HCT116 (cell line): ENCODE data around the gene ENSA. TPM values are rescaled to one million over a fixed set of nuclear protein-coding genes. Genes with fewer than 3 reads are reported as not detected.
"Not testable (repeated sequence)": the region's sequence is repeated elsewhere in the genome, so short reads cannot be mapped to it uniquely, and the experiment has no call there.

Experiments
- ATAC-seq: fragments of 200-7000 bp; cut with Tn5 transposase; 2 replicates; pipeline ENCODE4 v1.9.1; 2020; ENCODE audit warnings: mild to moderate bottlenecking, moderate library complexity
- BruUV-seq: library from RNA; stranded (reverse); fragments of 400-500 nt; replicated peaks from 2 replicates; lab custom pipeline; 2021; lab: Mats Ljungman, UMichigan
- CTCF ChIA-PET: fragments of 300-600 bp; sonication (Branson Sonifier 250); formaldehyde crosslinking; loops from one replicate; lab custom pipeline; 2021; ENCODE audit warnings: antibody characterized with exemption; lab: Charles Lee
- POLR2A ChIA-PET: fragments of 300-600, 350-600 bp; sonication (Branson Sonifier 250); formaldehyde crosslinking; loops from one replicate; lab custom pipeline; 2021; ENCODE audit warnings: antibody characterized with exemption; lab: Charles Lee
- RAD21 ChIA-PET, 2 experiments: fragments of 300-600 bp; sonication (Branson Sonifier 250); formaldehyde crosslinking; loops; one replicate each; lab custom pipeline; 2023; ENCODE audit warnings: low total read pairs in 2 of 2; ENCODE audit not compliant: uncharacterized antibody in 2 of 2, unreplicated experiment in 2 of 2, low non-redundant PET in 1 of 2; lab: Charles Lee
- DNase-seq: peaks from one replicate; pipeline ENCODE4 v3.0.0-alpha.2; 2010; ENCODE audit warnings: low read depth, low spot score
- H2AFZ ChIP-seq: fragments of 200-600 bp; shearing (Covaris generic), sonication (generic); 2 replicates; pipeline ENCODE4 v1.6.1; 2017; ENCODE audit warnings: low read depth, mixed run types, mixed read lengths, antibody characterized with exemption, low read length; ENCODE audit not compliant: poor library complexity, severe bottlenecking
- H3K27ac ChIP-seq: 2 replicates; pipeline ENCODE4 v1.5.1; 2012; ENCODE audit warnings: low read depth, low read length
- H3K27me3 ChIP-seq: fragments of 200-600 bp; sonication (generic); 2 replicates; pipeline ENCODE4 v1.6.1; 2016; ENCODE audit warnings: mixed run types, low read length, mixed read lengths; ENCODE audit not compliant: insufficient read depth
- H3K36me3 ChIP-seq, 2 experiments: fragments of 200-500 bp in 1 of 2; fragments of 200-600 bp in 1 of 2; sonication (Bioruptor generic) in 1 of 2; sonication (generic) in 1 of 2; 2 replicates each; pipeline versions ENCODE4 v1.5.1 to v1.6.1; 2014 to 2016; ENCODE audit warnings: low read length in 2 of 2, inconsistent platforms in 1 of 2, mixed read lengths in 1 of 2, mixed run types in 1 of 2; ENCODE audit not compliant: insufficient read depth in 2 of 2, control insufficient read depth in 1 of 2
- H3K4me1 ChIP-seq, 2 experiments: fragments of 200-600 bp in 1 of 2; sonication (generic) in 1 of 2; 2 replicates each; pipeline versions ENCODE4 v1.5.1 to v1.6.1; 2012 to 2017; ENCODE audit warnings: low read length in 2 of 2, inconsistent platforms in 1 of 2, mild to moderate bottlenecking in 1 of 2, mixed read lengths in 1 of 2, mixed run types in 1 of 2, moderate library complexity in 1 of 2; ENCODE audit not compliant: insufficient read depth in 2 of 2, control insufficient read depth in 1 of 2
- H3K4me2 ChIP-seq: fragments of 200-600 bp; sonication (generic); 2 replicates; pipeline ENCODE4 v1.6.1; 2017; ENCODE audit warnings: mixed run types, low read length, mixed read lengths
- H3K4me3 ChIP-seq, 2 experiments: fragments of 200-600 bp in 1 of 2; sonication (generic) in 1 of 2; replicated peaks in 1 of 2; 2 replicates each; pipeline ENCODE4 v1.5.1; 2011 to 2016; ENCODE audit warnings: low read length in 2 of 2, control low read depth in 1 of 2, low read depth in 1 of 2, mild to moderate bottlenecking in 1 of 2, mixed read lengths in 1 of 2, mixed run types in 1 of 2
- H3K79me2 ChIP-seq: fragments of 200-600 bp; sonication (generic); 2 replicates; pipeline ENCODE4 v1.6.1; 2017; ENCODE audit warnings: mild to moderate bottlenecking, mixed run types, low read length, moderate library complexity, mixed read lengths; ENCODE audit not compliant: insufficient read depth
- H3K9ac ChIP-seq: fragments of 200-600 bp; sonication (generic); 2 replicates; pipeline ENCODE4 v1.6.1; 2016; ENCODE audit warnings: low read length, mixed read lengths
- H3K9me2 ChIP-seq: fragments of 200-600 bp; sonication (generic), shearing (Covaris generic); 2 replicates; pipeline ENCODE4 v1.6.1; 2017; ENCODE audit warnings: mixed run types, mild to moderate bottlenecking, moderate library complexity; ENCODE audit not compliant: insufficient read depth
- H3K9me3 ChIP-seq, 2 experiments: fragments of 200-500 bp in 1 of 2; fragments of 200-600 bp in 1 of 2; sonication (Bioruptor generic) in 1 of 2; sonication (generic) in 1 of 2; 2 replicates each; pipeline ENCODE4 v1.6.1; 2014 to 2017; ENCODE audit warnings: low read length in 2 of 2, mixed read lengths in 2 of 2, inconsistent platforms in 1 of 2, low read depth in 1 of 2, mild to moderate bottlenecking in 1 of 2, mixed run types in 1 of 2, moderate library complexity in 1 of 2; ENCODE audit not compliant: control insufficient read depth in 1 of 2, insufficient read depth in 1 of 2
- H4K20me1 ChIP-seq: fragments of 200-600 bp; sonication (generic), shearing (Covaris generic); 2 replicates; pipeline ENCODE4 v1.6.1; 2017; ENCODE audit warnings: mixed run types, mild to moderate bottlenecking, moderate library complexity; ENCODE audit not compliant: insufficient read depth
- CBX3 ChIP-seq: IDR thresholded peaks from 2 replicates; pipeline ENCODE4 v1.6.1; 2012; ENCODE audit warnings: low read depth
- JUND ChIP-seq: IDR thresholded peaks from 2 replicates; pipeline ENCODE4 v1.6.1; 2012
- POLR2A ChIP-seq: IDR thresholded peaks from 2 replicates; pipeline ENCODE4 v1.7.0; 2011; ENCODE audit warnings: borderline replicate concordance; ENCODE audit not compliant: insufficient read depth, insufficient read length; ENCODE audit errors: extremely low read depth
- POLR2AphosphoS5 ChIP-seq: IDR thresholded peaks from 2 replicates; pipeline ENCODE4 v1.6.1; 2011; ENCODE audit warnings: mild to moderate bottlenecking, low read depth, low read length, moderate library complexity
- SIN3A ChIP-seq: IDR thresholded peaks from 2 replicates; pipeline ENCODE4 v1.6.1; 2012; ENCODE audit warnings: low read depth
- TCF7L2 ChIP-seq: IDR thresholded peaks from 2 replicates; pipeline ENCODE4 v1.7.0; 2011; ENCODE audit warnings: borderline replicate concordance, inconsistent platforms; ENCODE audit not compliant: insufficient read depth, insufficient read length; ENCODE audit errors: extremely low read depth
- ZBTB33 ChIP-seq: IDR thresholded peaks from 2 replicates; pipeline ENCODE4 v1.6.1; 2011; ENCODE audit warnings: mild to moderate bottlenecking, low read length, moderate library complexity; ENCODE audit not compliant: insufficient replicate concordance; ENCODE audit errors: extremely low read depth
- intact Hi-C: fragments of 100-400 bp; cut with micrococcal nuclease; formaldehyde crosslinking; loops from 2 replicates; pipeline ENCODE4 v1.10.0; 2022
- total RNA-seq: library from RNA; stranded (reverse); gene quantifications from one replicate; pipeline ENCODE4 v1.2.1, GENCODE V29; 2021; ENCODE audit not compliant: unreplicated experiment

The ENSA gene
- total RNA-seq, 1 experiment from 2014 or later = 130 TPM

GRCh38 chr1:150660584-150660983 is 31.2 kb upstream of the ENSA start:
- no peaks in the 10 kb centered on the region for H3K27me3 ChIP-seq
- CTCF ChIA-PET = no interaction called here
- no peak for TF ChIP-seq POLR2A
- TF ChIP-seq CBX3 = no peak
- TF ChIP-seq JUND = no peak
- TF ChIP-seq ZBTB33 = no peak
- TF ChIP-seq TCF7L2 = no peak
- no peak for TF ChIP-seq POLR2AphosphoS5
- no peak for TF ChIP-seq SIN3A
- H4K20me1 ChIP-seq = no peaks in the 10 kb centered on the region
- peaks cover 3 to 12% of the 10 kb centered on the region in 2 experiments; a peak in 2 of 4 replicates for H3K36me3 ChIP-seq
- intact Hi-C loops = no loop called here
- H3K4me2 ChIP-seq = no peak overlapping the region
- RAD21 ChIA-PET = no interaction called here
- ATAC-seq (no peak), DNase-seq (no peak)
- no peak overlapping the region for H3K9ac ChIP-seq
- POLR2A ChIA-PET = no interaction called here
- no peak overlapping the region for H3K4me3 ChIP-seq
- BruUV-seq = no TSS peak
- H3K9me3 ChIP-seq = no peaks in the 10 kb centered on the region
- no peak overlapping the region for H3K27ac ChIP-seq
- no peaks in the 10 kb centered on the region for H3K9me2 ChIP-seq
- no peaks in the 10 kb centered on the region for H3K79me2 ChIP-seq
- no peaks in the 10 kb centered on the region for H3K4me1 ChIP-seq
- no peak overlapping the region for H2AFZ ChIP-seq

GRCh38 chr1:150657064-150657463 is 27.7 kb upstream of the ENSA start:
- RAD21 ChIA-PET, H3K27me3 ChIP-seq, H3K9me2 ChIP-seq, H3K9me3 ChIP-seq, H2AFZ ChIP-seq, ATAC-seq, H4K20me1 ChIP-seq, BruUV-seq, H3K4me2 ChIP-seq, H3K79me2 ChIP-seq, H3K27ac ChIP-seq, POLR2A ChIA-PET, CTCF ChIA-PET, DNase-seq, intact Hi-C loops, H3K4me3 ChIP-seq, H3K4me1 ChIP-seq, H3K9ac ChIP-seq: not testable (repeated sequence)
- H3K36me3 ChIP-seq = peaks cover 3 to 12% of the 10 kb centered on the region in 2 experiments; a peak in 2 of 4 replicates

GRCh38 chr1:150654635-150655034 is 25.2 kb upstream of the ENSA start:
- H4K20me1 ChIP-seq, H2AFZ ChIP-seq, H3K9ac ChIP-seq, H3K27me3 ChIP-seq, H3K9me2 ChIP-seq, BruUV-seq, RAD21 ChIA-PET, H3K79me2 ChIP-seq, DNase-seq, ATAC-seq, H3K4me1 ChIP-seq, H3K36me3 ChIP-seq, POLR2A ChIA-PET, H3K4me3 ChIP-seq, intact Hi-C loops, H3K27ac ChIP-seq, H3K9me3 ChIP-seq, CTCF ChIA-PET: not testable (repeated sequence)
- H3K4me2 ChIP-seq = peak overlapping the region; percentile 51; the same call in 1 of the 2 replicates
